NCI-H2029 (cell line): ENCODE measurements around the gene STX10.
"Not testable (repeated sequence)": the region's sequence is repeated elsewhere in the genome, so short reads cannot be mapped to it uniquely, and the experiment has no call there.

Experiments used
- DNase-seq: peaks from one replicate; lab custom pipeline; 2025; lab: John Stamatoyannopoulos, UW

Gene STX10

GRCh38 chr19:13150187-13150930 lies at the start of gene STX10, which contains the start of gene IER2:
STX10 (minus strand) TSS chr19:13150375; CDS start chr19:13150173, 202 bp downstream.
IER2 (plus strand) TSS chr19:13150411; CDS start chr19:13153187, 2,776 bp downstream.
- peak; percentile 92 for DNase-seq

DNA sequence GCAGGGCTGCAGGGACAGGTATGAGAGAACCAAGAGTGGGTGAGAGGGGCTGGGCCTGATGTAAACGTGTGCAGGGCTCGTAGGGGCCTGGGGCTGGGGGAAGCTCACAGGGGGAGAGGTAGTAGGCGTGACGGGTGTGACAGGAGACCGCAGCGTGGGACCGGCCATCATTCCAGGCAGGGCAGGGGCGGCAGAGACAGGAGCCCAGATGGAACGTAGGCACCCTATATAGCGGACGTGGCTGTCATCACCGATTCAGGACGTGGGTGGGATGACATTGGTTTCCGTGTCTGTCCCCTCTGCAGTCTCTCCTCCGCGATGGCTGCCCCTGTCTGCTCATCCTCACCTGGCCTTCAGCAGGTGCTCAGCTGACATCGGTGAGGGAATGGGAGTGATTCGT lies 48.5 kb upstream of the STX10 start:
- DNase-seq: no peak

- no peak for DNase-seq
Measured at GRCh38 chr19:13195678-13196077, 45.5 kb upstream of the STX10 start.

- no peak for DNase-seq
Measured at GRCh38 chr19:13190781-13191540, 40.8 kb upstream of the STX10 start.

DNA sequence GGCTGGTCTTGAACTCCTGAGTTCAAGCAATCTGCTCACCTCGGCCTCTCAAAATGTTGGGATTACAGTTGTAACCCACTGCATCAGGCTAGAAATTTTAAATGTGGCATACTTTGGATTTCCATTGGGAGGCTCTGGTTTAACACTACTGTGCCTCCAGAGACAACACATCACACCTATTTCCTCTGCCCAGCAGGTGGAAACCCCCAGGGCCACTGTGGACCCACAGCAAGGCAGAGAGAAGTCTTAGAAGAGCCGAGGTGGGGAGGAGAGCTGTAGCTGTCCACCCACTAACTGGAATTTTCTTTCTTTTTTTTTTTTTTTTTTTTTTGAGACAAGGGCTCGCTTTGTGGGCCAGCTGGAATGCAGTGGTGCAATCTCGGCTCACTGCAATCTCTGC lies 39.4 kb upstream of the STX10 start:
- DNase-seq: no peak

GRCh38 chr19:13187419-13187818 lies 37.2 kb upstream of the STX10 start:
- DNase-seq: no peak

- DNase-seq: not testable (repeated sequence)
Measured at GRCh38 chr19:13186688-13187087, 36.5 kb upstream of the STX10 start.

GRCh38 chr19:13185763-13186657 lies 35.8 kb upstream of the STX10 start:
- not testable (repeated sequence) for DNase-seq

DNA sequence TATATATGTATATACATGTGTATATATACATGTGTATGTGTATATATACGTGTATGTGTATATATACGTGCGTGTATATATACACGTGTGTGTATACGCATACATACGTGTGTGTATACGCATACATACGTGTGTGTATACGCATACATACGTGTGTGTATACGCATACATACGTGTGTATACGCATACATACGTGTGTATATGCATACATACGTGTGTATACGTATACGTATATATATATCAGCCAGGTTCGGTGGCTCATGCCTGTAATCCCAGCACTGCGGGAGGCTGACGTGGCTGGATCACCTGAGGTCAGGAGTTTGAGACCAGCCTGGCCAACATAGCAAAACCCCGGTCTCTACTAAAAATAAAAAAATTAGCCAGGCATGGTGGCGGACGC lies 34.8 kb upstream of the STX10 start:
- DNase-seq: not testable (repeated sequence)

GRCh38 chr19:13181747-13182388 lies 31.7 kb upstream of the STX10 start:
- DNase-seq: peak; percentile 37

GRCh38 chr19:13178291-13178690 lies 28.1 kb upstream of the STX10 start:
- not testable (repeated sequence) for DNase-seq

DNA sequence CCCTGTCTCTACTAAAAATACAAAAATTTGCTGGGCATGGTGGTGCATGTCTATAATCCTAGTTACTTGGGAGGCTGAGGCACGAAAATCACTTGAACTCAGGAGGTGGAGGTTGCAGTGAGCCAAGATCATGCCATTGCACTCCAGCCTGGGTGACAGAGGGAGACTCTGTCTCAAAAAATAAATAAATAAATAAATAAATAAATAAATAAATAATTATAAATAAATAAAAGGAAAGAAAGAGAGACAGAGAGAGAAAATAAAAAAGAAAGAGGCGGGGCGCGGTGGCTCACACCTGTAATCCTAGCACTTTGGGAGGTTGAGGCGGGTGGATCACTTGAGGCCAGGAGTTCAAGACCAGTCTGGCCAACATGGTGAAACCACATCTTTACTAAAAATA lies 27.4 kb upstream of the STX10 start:
- not testable (repeated sequence) for DNase-seq

DNA sequence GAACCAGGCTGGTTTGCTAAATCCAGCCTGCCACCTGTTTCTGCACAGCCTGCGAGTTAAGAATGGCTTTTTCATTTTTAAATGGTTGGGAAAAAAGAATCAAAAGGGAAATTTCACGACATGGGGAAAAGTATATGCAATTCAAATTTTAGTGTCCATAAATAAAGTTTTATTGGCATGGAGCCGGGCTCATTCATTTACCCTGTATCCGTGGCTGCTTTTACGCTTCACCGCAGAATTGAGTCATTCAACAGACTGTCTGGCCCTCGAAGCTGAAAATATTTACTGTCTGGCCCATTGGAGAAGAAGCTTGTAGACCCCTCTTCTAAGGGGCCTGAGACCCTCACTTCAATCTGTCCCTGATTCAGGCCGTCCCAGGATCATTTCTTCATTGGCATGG lies 26.2 kb upstream of the STX10 start:
- DNase-seq: no peak

GRCh38 chr19:13173139-13173737 lies 23.1 kb upstream of the STX10 start:
- no peak for DNase-seq

- peak; percentile 85 for DNase-seq
Measured at GRCh38 chr19:13172346-13173138, 22.4 kb upstream of the STX10 start.

DNA sequence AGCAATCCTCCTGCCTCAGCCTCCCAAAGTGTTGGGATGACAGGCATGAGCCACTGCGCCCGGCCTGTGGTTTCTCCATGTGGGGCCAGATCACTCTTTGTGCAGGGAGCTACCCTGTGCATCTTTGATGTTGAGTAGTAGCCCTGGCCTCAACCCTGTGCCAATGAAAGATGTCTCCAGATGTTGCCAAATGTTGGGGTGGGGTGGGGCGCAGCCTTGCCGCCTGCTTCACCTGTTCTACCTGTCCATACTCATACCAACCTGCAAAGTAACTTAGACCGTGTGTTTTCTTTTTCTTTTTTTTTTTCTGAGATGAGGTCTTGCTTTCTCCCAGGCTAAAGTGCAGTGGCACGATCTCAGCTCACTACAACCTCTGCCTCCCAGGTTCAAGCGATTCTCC lies 21.0 kb upstream of the STX10 start:
- no peak for DNase-seq

DNA sequence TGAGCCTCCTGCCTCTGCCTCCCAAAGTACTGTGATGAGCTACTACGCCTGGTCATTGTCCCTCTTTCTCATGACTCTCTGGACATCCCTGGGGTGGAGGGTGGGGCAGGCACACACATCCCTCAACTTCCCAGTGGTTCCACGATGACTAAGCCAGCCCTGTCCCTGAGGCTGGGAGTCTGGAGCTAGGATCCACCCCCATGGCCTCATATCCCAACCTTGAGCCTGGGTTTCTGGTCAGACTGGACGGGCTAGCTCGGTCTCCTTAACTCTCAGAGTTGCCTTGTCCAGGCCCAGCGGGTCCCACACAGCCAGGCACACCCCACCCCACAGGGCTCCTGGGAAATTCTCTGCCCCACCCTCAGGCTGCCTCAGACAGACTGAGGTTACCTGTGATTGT lies 19.6 kb upstream of the STX10 start:
- no peak for DNase-seq

DNA sequence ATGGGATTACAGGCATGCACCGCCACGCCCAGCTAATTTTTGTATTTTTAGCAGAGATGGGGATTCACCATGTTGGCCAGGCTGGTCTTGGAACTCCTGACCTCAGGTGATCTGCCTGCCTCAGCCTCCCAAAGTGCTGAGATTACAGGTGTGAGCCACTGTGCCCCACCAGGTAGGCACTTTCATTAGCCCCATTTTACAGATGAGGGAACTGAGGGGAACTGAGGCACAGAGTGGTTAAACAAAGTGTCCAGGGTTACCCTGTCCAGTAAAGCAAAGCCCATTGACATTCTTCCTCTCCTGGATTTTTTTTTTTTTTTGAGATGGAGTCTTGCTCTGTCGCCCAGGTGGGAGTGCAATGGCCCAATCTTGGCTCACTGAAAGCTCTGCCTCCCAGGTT lies 16.0 kb upstream of the STX10 start:
- DNase-seq: not testable (repeated sequence)

- DNase-seq: no peak
Measured at GRCh38 chr19:13165162-13165997, 15.2 kb upstream of the STX10 start.
